IMR-90 (cell line): ENCODE measurements around the gene ANKRD40CL. TPM values are rescaled to one million over a fixed set of nuclear protein-coding genes. Genes with fewer than 3 reads are reported as not detected.

Experiments used
- ATAC-seq: fragments of 200-7000 bp; cut with Tn5 transposase; 2 replicates; pipeline ENCODE4 v1.9.1; 2020; ENCODE audit warnings: low read depth, mild to moderate bottlenecking, moderate library complexity
- BruUV-seq: library from RNA; stranded (reverse); fragments of 400-500 nt; replicated peaks from 2 replicates; lab custom pipeline; 2021; lab: Mats Ljungman, UMichigan
- CTCF ChIA-PET: fragments of 300-600 bp; formaldehyde crosslinking; extraction: SDS; loops from one replicate; lab custom pipeline; 2021; ENCODE audit warnings: antibody characterized with exemption; lab: Yijun Ruan, JAX
- POLR2A ChIA-PET: fragments of 300-600 bp; sonication (Branson Sonifier 250); formaldehyde crosslinking; loops from one replicate; lab custom pipeline; 2022; ENCODE audit warnings: antibody characterized with exemption; ENCODE audit not compliant: unreplicated experiment; lab: Charles Lee
- DNase-seq: peaks from one replicate; pipeline ENCODE4 v3.0.0; 2013
- H2AFZ ChIP-seq: replicated peaks from 2 replicates; pipeline ENCODE3; 2013; ENCODE audit warnings: low read length, mild to moderate bottlenecking; ENCODE audit not compliant: poor library complexity
- H2AK5ac ChIP-seq: 2 replicates; pipeline ENCODE4 v1.6.1; 2013; ENCODE audit warnings: low read depth, low read length, inconsistent platforms
- H2AK9ac ChIP-seq: replicated peaks from 2 replicates; pipeline ENCODE3; 2013; ENCODE audit warnings: mild to moderate bottlenecking, low read depth, low read length, moderate library complexity; ENCODE audit not compliant: poor library complexity
- H2BK120ac ChIP-seq: 2 replicates; pipeline ENCODE4 v1.6.1; 2013; ENCODE audit warnings: low read depth, low read length, inconsistent platforms
- H2BK15ac ChIP-seq: 3 replicates; pipeline ENCODE4 v1.6.1; 2013; ENCODE audit warnings: low read depth, low read length, inconsistent platforms
- H2BK20ac ChIP-seq: 2 replicates; pipeline ENCODE4 v1.6.1; 2013; ENCODE audit warnings: low read depth, mild to moderate bottlenecking, inconsistent platforms, low read length, moderate library complexity
- H2BK5ac ChIP-seq: 2 replicates; pipeline ENCODE4 v1.6.1; 2013; ENCODE audit warnings: mild to moderate bottlenecking, low read depth, low read length, inconsistent platforms; ENCODE audit not compliant: poor library complexity, severe bottlenecking
- H3K14ac ChIP-seq: replicated peaks from 2 replicates; pipeline ENCODE4 v1.6.1; 2013; ENCODE audit warnings: low read depth, low read length, inconsistent platforms
- H3K18ac ChIP-seq: 2 replicates; pipeline ENCODE4 v1.6.1; 2013; ENCODE audit warnings: low read depth, low read length, control low read depth
- H3K23ac ChIP-seq: 2 replicates; pipeline ENCODE4 v1.6.1; 2013; ENCODE audit warnings: low read depth, low read length, inconsistent platforms
- H3K27ac ChIP-seq: 2 replicates; pipeline ENCODE4 v1.5.1; 2013; ENCODE audit warnings: mild to moderate bottlenecking, control low read depth, low read length; ENCODE audit not compliant: insufficient read depth
- H3K27me3 ChIP-seq: 2 replicates; pipeline ENCODE4 v1.6.1; 2013; ENCODE audit warnings: low read length; ENCODE audit not compliant: control insufficient read depth, insufficient read depth
- H3K36me3 ChIP-seq: 2 replicates; pipeline ENCODE4 v1.6.1; 2013; ENCODE audit warnings: low read length, mixed read lengths; ENCODE audit not compliant: control insufficient read depth, insufficient read depth
- H3K4ac ChIP-seq: 2 replicates; pipeline ENCODE4 v1.6.1; 2013; ENCODE audit warnings: low read depth, low read length, inconsistent platforms
- H3K4me1 ChIP-seq: 2 replicates; pipeline ENCODE4 v1.6.1; 2013; ENCODE audit warnings: low read length, mixed read lengths; ENCODE audit not compliant: control insufficient read depth, insufficient read depth
- H3K4me2 ChIP-seq: 2 replicates; pipeline ENCODE4 v1.6.1; 2013; ENCODE audit warnings: low read depth, mild to moderate bottlenecking, control low read depth, low read length, moderate library complexity
- H3K4me3 ChIP-seq: 2 replicates; pipeline ENCODE4 v1.5.1; 2013; ENCODE audit warnings: low read depth, mild to moderate bottlenecking, control low read depth, low read length, moderate library complexity; ENCODE audit not compliant: insufficient read depth
- H3K56ac ChIP-seq: 2 replicates; pipeline ENCODE4 v1.6.1; 2013; ENCODE audit warnings: low read length, inconsistent platforms; ENCODE audit not compliant: insufficient read depth; ENCODE audit errors: extremely low read depth
- H3K79me1 ChIP-seq, 2 experiments: 2 replicates each; pipeline ENCODE4 v1.6.1; 2013; ENCODE audit warnings: low read length in 2 of 2, inconsistent platforms in 1 of 2, low read depth in 1 of 2
- H3K9ac ChIP-seq: 2 replicates; pipeline ENCODE4 v1.6.1; 2013; ENCODE audit warnings: low read depth, low read length, control low read depth
- H3K9me1 ChIP-seq: 2 replicates; pipeline ENCODE4 v1.6.1; 2013; ENCODE audit warnings: low read length, inconsistent platforms; ENCODE audit not compliant: insufficient read depth
- H3K9me3 ChIP-seq: 2 replicates; pipeline ENCODE4 v1.6.1; 2013; ENCODE audit warnings: low read length; ENCODE audit not compliant: control insufficient read depth, insufficient read depth
- H4K20me1 ChIP-seq: 2 replicates; pipeline ENCODE4 v1.6.1; 2013; ENCODE audit warnings: low read length, inconsistent platforms; ENCODE audit not compliant: insufficient read depth
- H4K5ac ChIP-seq: 2 replicates; pipeline ENCODE4 v1.6.1; 2013; ENCODE audit warnings: mild to moderate bottlenecking, low read depth, low read length, control low read depth
- H4K8ac ChIP-seq, 2 experiments: 2 replicates each; pipeline ENCODE4 v1.6.1; 2013; ENCODE audit warnings: low read depth in 2 of 2, low read length in 2 of 2, control low read depth in 1 of 2, inconsistent platforms in 1 of 2
- H4K91ac ChIP-seq: 2 replicates; pipeline ENCODE4 v1.6.1; 2013; ENCODE audit warnings: low read depth, low read length, inconsistent platforms; ENCODE audit not compliant: insufficient read depth
- BHLHE40 ChIP-seq: fragments of 150-350 bp; IDR thresholded peaks from 2 replicates; pipeline ENCODE4 v1.6.1; 2016; ENCODE audit warnings: mild to moderate bottlenecking, low read depth, low read length
- CEBPB ChIP-seq: IDR thresholded peaks from 2 replicates; pipeline ENCODE4 v1.6.1; 2012; ENCODE audit warnings: low read depth, low read length, improper control_type of control experiment
- CHD1 ChIP-seq: IDR thresholded peaks from 2 replicates; pipeline ENCODE4 v1.6.1; 2012; ENCODE audit warnings: low read depth, low read length, improper control_type of control experiment
- CTCF ChIP-seq: conservative IDR thresholded peaks from 2 replicates; pipeline ENCODE4 v1.5.1; 2012; ENCODE audit warnings: mild to moderate bottlenecking, low read depth, low read length, improper control_type of control experiment
- ELK1 ChIP-seq: fragments of 150-350 bp; IDR thresholded peaks from 2 replicates; pipeline ENCODE4 v1.6.1; 2016; ENCODE audit warnings: low read depth, mild to moderate bottlenecking, low read length, moderate library complexity, borderline replicate concordance
- FOS ChIP-seq: fragments of 150-350 bp; IDR thresholded peaks from 2 replicates; pipeline ENCODE4 v1.6.1; 2016; ENCODE audit warnings: low read depth, low read length
- MAFK ChIP-seq: IDR thresholded peaks from 2 replicates; pipeline ENCODE4 v1.6.1; 2012; ENCODE audit warnings: low read depth, low read length, improper control_type of control experiment
- MAZ ChIP-seq: IDR thresholded peaks from 2 replicates; pipeline ENCODE4 v1.6.1; 2012; ENCODE audit warnings: low read depth, mild to moderate bottlenecking, low read length, improper control_type of control experiment, moderate library complexity, borderline replicate concordance
- MXI1 ChIP-seq: IDR thresholded peaks from 2 replicates; pipeline ENCODE4 v1.6.1; 2012; ENCODE audit warnings: low read depth, mild to moderate bottlenecking, low read length, moderate library complexity, borderline replicate concordance
- NFE2L2 ChIP-seq: fragments of 150-350 bp; IDR thresholded peaks from 2 replicates; pipeline ENCODE4 v1.6.1; 2016; ENCODE audit warnings: low read depth, mild to moderate bottlenecking, low read length
- POLR2A ChIP-seq: IDR thresholded peaks from 2 replicates; pipeline ENCODE4 v1.6.1; 2012; ENCODE audit warnings: mild to moderate bottlenecking, low read depth, low read length
- RAD21 ChIP-seq: IDR thresholded peaks from 2 replicates; pipeline ENCODE4 v1.6.1; 2012; ENCODE audit warnings: low read length, improper control_type of control experiment
- RCOR1 ChIP-seq: IDR thresholded peaks from 2 replicates; pipeline ENCODE4 v1.6.1; 2012; ENCODE audit warnings: mild to moderate bottlenecking, low read length, improper control_type of control experiment; ENCODE audit not compliant: insufficient replicate concordance
- RFX5 ChIP-seq: IDR thresholded peaks from 2 replicates; pipeline ENCODE4 v1.8.0; 2012; ENCODE audit warnings: low read depth, mild to moderate bottlenecking, low read length, moderate library complexity
- SMC3 ChIP-seq: fragments of 150-350 bp; IDR thresholded peaks from 2 replicates; pipeline ENCODE4 v1.6.1; 2016; ENCODE audit warnings: low read depth, mild to moderate bottlenecking, antibody characterized with exemption, low read length, moderate library complexity
- USF2 ChIP-seq: fragments of 150-350 bp; IDR thresholded peaks from 2 replicates; pipeline ENCODE4 v1.6.1; 2017; ENCODE audit warnings: mild to moderate bottlenecking, antibody characterized with exemption, low read length, low read depth
- WGBS, 2 experiments: methylation state at CpG; one replicate each; pipeline versions ENCODE4 v1.1.5 to v1.1.7; 2013; ENCODE audit warnings: missing lambda C conversion rate in 2 of 2; ENCODE audit not compliant: insufficient read length in 1 of 2; ENCODE audit errors: extremely low coverage in 2 of 2; 5-methylcytosine and 5-hydroxymethylcytosine counted together
- dilution Hi-C: fragments of 300-500 bp; cut with HindIII; formaldehyde crosslinking; loops from one replicate; pipeline ENCODE4 v1.14.3; 2018; ENCODE audit warnings: low sequenced_read_pairs; ENCODE audit not compliant: unreplicated experiment
- in situ Hi-C: fragments of 300-500 bp; cut with MboI; formaldehyde crosslinking; loops from 3 replicates; pipeline ENCODE4 v1.14.3; 2019; ENCODE audit warnings: low sequenced_read_pairs, inconsistent platforms, mixed read lengths
- intact Hi-C: fragments of 100-400 bp; cut with micrococcal nuclease; formaldehyde crosslinking; loops from 2 replicates; pipeline ENCODE4 v1.10.0; 2022
- polyA plus RNA-seq, 3 experiments: library from polyadenylated mRNA; depleted of rRNA; stranded (reverse); fragments of >200 nt; gene quantifications; 2 replicates each; pipeline ENCODE4 v1.2.3, GENCODE V29; 2012; ENCODE audit warnings: low replicate concordance in 1 of 3
- total RNA-seq: library from RNA; depleted of rRNA; stranded (reverse); fragments of >200 nt; gene quantifications from 2 replicates; pipeline ENCODE4 v1.2.3, GENCODE V29; 2012

The ANKRD40CL gene
- total and polyA plus RNA-seq, 2 of the 4 experiments (the other 2 are of a cell fraction): not detected

- ChIA-PET CTCF (interaction anchor here (1.9 kb wide), 1 partner anchor 18 kb away, joined by 6 read pairs; no protein-coding TSS in a partner anchor), POLR2A (interaction anchor here (0.7 kb wide), 1 partner anchor 325 kb away, joined by 4 read pairs; no protein-coding TSS in a partner anchor)
- WGBS, 2 experiments: no CpG with 5 or more reads among the region's 2 CpGs
Measured at GRCh38 chr17:50764734-50765149, 2.6 kb downstream of the ANKRD40CL start.

More at GRCh38 chr17:50764734-50765149, 2.6 kb downstream of the ANKRD40CL start:
- Histone ChIP-seq H3K79me1 (no peaks in the 10 kb centered on the region), H3K4me2 (no peak overlapping the region), H4K91ac (no peak overlapping the region), H4K8ac (no peak overlapping the region), H3K14ac (no peak overlapping the region), H3K9me1 (no peaks in the 10 kb centered on the region), H2BK5ac (no peak overlapping the region), H2AFZ (no peak overlapping the region), H3K9ac (no peak overlapping the region), H4K20me1 (no peaks in the 10 kb centered on the region), H2AK5ac (no peak overlapping the region), H3K27ac (no peak overlapping the region), H3K23ac (no peak overlapping the region), H2BK15ac (no peak overlapping the region), H3K9me3 (no peaks in the 10 kb centered on the region), H3K4me3 (no peak overlapping the region), H2BK120ac (no peak overlapping the region), H3K18ac (no peak overlapping the region), H3K27me3 (peaks cover 5% of the 10 kb centered on the region), H2BK20ac (no peak overlapping the region), H3K4me1 (no peaks in the 10 kb centered on the region), H2AK9ac (no peak overlapping the region), H3K4ac (no peak overlapping the region), H4K5ac (no peak overlapping the region), H3K36me3 (no peaks in the 10 kb centered on the region), H3K56ac (no peak overlapping the region)
- BruUV-seq: no TSS peak
- in situ Hi-C loops (no loop called here), dilution Hi-C loops (no loop called here), intact Hi-C loops (no loop called here)
- no peak for TF ChIP-seq SMC3
- TF ChIP-seq CEBPB: no peak
- no peak for TF ChIP-seq MXI1
- TF ChIP-seq RAD21: no peak
- TF ChIP-seq POLR2A: no peak
- no peak for TF ChIP-seq CHD1
- TF ChIP-seq BHLHE40: no peak
- TF ChIP-seq ELK1: no peak
- no peak for TF ChIP-seq MAZ
- TF ChIP-seq MAFK: no peak
- no peak for TF ChIP-seq RCOR1
- no peak for TF ChIP-seq USF2
- no peak for TF ChIP-seq NFE2L2
- TF ChIP-seq FOS: no peak
- no peak for TF ChIP-seq RFX5
- TF ChIP-seq CTCF: no peak
- no peak for ATAC-seq
- DNase-seq: no peak
